ENCODE measurements around the gene HBA1.
"Not testable (repeated sequence)": the region's sequence is repeated elsewhere in the genome, so short reads cannot be mapped to it uniquely, and the experiment has no call there.

HBA1 gene

GRCh38 chr16:176006-176405 lies 474 bp upstream of the HBA1 start:
- not testable (repeated sequence) for DNase-seq

- no peak for DNase-seq
Observed at GRCh38 chr16:177394-177822, 928 bp downstream of the HBA1 start.

GRCh38 chr16:177981-178667 lies 1.6 kb downstream of the HBA1 start:
- no peak for DNase-seq

DNA sequence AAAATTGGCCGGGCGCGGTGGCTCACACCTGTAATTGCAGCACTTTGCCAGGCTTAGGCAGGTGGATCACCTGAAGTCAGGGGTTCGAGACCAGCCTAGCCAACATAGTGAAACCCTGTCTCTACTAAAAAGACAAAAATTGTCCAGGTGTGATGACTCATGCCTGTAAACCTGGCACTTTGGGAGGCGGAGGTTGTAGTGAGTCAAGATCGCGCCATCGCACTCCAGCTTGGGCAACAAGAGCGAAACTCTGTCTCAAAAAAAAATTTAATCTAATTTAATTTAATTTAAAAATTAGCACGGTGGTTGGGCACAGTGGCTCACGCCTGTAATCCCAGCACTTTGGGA lies 2.2 kb downstream of the HBA1 start:
- no peak for DNase-seq

- no peak for DNase-seq
Observed at GRCh38 chr16:179211-180092, 3.0 kb downstream of the HBA1 start.

DNA sequence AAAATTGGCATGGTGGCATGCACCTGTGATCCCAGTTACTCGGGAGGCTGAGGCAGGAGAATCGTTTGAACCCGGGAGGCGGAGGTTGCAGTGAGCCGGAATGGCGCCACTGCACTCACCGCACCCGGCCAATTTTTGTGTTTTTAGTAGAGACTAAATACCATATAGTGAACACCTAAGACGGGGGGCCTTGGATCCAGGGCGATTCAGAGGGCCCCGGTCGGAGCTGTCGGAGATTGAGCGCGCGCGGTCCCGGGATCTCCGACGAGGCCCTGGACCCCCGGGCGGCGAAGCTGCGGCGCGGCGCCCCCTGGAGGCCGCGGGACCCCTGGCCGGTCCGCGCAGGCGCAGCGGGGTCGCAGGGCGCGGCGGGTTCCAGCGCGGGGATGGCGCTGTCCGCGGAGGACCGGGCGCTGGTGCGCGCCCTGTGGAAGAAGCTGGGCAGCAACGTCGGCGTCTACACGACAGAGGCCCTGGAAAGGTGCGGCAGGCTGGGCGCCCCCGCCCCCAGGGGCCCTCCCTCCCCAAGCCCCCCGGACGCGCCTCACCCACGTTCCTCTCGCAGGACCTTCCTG lies 3.7 kb downstream of the HBA1 start, which contains the start of gene HBQ1:
Gene HBQ1, plus strand, starts transcription at position 359 of the 575 bp plus-strand sequence. Its CDS starts 28 bp downstream, at position 387.
- peak; percentile 78 for DNase-seq

- DNase-seq, result peak; percentile 87
Observed at GRCh38 chr16:180681-181564, 4.4 kb downstream of the HBA1 start.

GRCh38 chr16:181565-182021 lies 5.1 kb downstream of the HBA1 start:
- DNase-seq, result no peak

GRCh38 chr16:183005-183404 lies 6.5 kb downstream of the HBA1 start:
- no peak for DNase-seq

- no peak for DNase-seq
Observed at GRCh38 chr16:185213-185612, 8.7 kb downstream of the HBA1 start.

DNA sequence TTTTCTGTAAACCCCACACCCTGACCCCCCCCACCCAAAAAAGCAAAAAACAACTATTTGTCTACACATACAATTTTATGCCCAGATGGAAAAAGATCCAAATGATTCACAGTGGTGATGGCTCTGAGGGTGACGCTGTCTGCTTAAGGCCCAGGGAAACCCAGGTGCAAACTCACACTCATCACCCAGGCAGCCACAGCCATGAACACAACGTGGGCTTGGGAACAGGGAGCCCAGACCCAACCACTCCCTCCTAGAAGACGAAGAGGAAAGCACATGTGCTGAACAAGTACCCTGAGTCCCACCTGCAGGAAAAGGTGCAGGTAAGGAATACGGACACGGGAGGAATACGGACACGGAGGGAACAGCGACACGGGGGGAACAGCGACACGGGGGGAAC lies 9.2 kb downstream of the HBA1 start:
- no peak for DNase-seq

- no peak for DNase-seq
Observed at GRCh38 chr16:187330-187729, 10.8 kb downstream of the HBA1 start.

DNA sequence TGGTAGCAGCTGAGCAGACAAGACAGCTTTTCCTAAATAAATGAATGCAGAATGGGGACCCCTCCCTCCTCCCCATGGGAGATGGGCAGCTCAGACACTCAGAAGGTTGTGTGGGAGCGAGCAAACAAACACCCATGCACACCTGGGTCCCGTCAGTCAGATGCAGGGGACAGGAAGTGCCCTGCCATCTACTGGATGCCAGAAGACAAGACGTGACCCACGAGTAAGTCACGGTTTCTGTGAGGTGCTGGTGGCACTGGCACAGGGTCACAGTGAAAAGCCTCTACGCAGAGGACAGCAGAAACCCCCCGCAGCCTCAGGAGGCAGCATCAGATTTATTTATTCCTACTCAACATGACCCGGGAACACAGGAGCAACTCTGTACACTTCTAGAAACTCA lies 12.2 kb downstream of the HBA1 start:
- DNase-seq, result no peak

DNA sequence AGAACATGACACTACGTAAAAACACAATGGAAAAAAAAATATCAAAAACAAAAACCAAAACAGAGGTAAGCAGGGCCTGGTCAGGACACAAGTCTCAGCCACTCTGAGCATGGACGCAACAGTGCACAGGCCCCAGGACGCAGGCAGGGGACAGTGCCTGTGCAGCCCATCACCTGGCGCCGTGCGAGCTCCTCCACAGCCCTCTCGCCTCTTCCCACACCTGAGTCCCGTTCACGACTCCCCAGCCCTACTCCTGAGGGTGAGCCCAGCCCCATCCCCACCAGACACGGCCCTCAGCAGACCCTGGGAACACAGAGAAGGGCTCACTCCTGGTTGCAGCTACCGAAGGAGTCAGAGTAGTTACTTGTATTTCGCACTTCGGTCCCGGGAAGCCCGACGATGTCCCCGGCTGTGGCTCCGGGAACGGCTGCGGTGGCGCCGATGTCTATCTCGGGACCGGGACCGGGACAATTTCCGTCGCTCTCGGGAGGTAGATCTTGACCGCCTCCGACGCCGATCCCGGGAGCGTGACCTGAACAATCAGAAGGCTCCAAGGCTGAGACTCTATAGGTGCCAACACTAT lies 13.2 kb downstream of the HBA1 start:
- no peak for DNase-seq

GRCh38 chr16:191831-192230 lies 15.4 kb downstream of the HBA1 start:
- DNase-seq, result no peak

DNA sequence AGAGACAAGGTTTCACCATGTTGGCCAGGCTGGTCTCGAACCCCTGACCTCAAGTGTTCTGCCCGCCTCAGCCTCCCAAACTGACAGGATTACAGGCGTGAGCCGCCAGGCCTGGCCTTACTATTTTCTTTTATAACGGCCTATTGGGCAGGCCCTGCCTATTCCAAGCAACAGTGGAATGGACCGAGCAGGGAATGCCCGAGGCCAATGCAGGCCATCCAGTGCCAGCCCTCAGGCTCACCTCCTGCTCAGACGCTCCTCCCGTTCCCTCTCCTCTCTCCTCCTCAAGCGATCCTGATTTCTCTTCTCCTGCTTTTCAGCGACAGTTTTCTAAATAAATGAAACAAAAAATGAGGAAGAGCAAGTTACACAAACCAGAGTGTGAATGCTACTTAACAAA lies 16.2 kb downstream of the HBA1 start:
- no peak for DNase-seq

- DNase-seq, result no peak
Observed at GRCh38 chr16:193441-193840, 17.0 kb downstream of the HBA1 start.

- no peak for DNase-seq
Observed at GRCh38 chr16:194516-194915, 18.0 kb downstream of the HBA1 start.

DNA sequence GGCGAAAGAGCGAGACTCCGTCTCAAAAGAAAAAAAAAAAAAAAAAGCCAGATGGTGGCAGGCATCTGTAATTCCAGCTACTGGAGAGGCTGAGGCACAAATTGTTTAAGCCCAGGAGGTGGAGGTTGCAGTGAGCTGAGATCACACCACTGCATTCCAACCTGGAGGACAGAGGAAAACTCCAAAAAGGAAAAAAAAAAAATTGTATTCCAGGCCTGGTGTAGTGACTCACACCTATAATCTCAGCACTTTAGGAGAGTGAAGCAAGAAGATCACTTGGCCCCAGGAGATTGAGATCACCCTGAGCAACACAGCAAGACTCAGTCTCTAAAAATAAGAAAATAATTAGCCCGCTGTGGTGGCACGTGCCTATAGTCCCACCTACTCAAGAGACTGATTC lies 23.9 kb downstream of the HBA1 start:
- DNase-seq, result peak; percentile 89

GRCh38 chr16:203246-203645 lies 26.8 kb downstream of the HBA1 start:
- DNase-seq, result no peak

GRCh38 chr16:204046-204445 lies 27.6 kb downstream of the HBA1 start:
- not testable (repeated sequence) for DNase-seq

- not testable (repeated sequence) for DNase-seq
Observed at GRCh38 chr16:209359-209758, 32.9 kb downstream of the HBA1 start.
